Transverse colon (tissue), 4 donors: ENCODE results near the gene PLAC1. TPM values are rescaled to one million over a fixed set of nuclear protein-coding genes. Genes with fewer than 3 reads are reported as not detected.

Source experiments
- DNase-seq: peaks from one replicate; pipeline ENCODE4 v3.0.0-alpha.2; 2019
- H3K27ac ChIP-seq, 4 donors: fragments of 200-600 bp; sonication (generic); 2 replicates each; pipeline ENCODE4 v1.5.1; 2016 to 2018; ENCODE audit warnings: inconsistent platforms in 4 of 4
- H3K27me3 ChIP-seq: fragments of 200-600 bp; sonication (generic); 2 replicates; pipeline ENCODE4 v1.5.1; 2017; ENCODE audit warnings: inconsistent platforms
- H3K36me3 ChIP-seq, 4 donors: fragments of 200-600 bp; sonication (generic); 2 replicates each; pipeline ENCODE4 v1.5.1; 2017 to 2019; ENCODE audit warnings: inconsistent platforms in 4 of 4
- H3K4me1 ChIP-seq, 4 donors: fragments of 200-600 bp; sonication (generic); 2 replicates each; pipeline ENCODE4 v1.5.1; 2017 to 2020; ENCODE audit warnings: inconsistent platforms in 4 of 4
- H3K4me3 ChIP-seq, 4 donors: fragments of 200-600 bp; sonication (generic); 1 replicate in 1 of 4; 2 replicates in 3 of 4; pipeline versions ENCODE4 v1.5.1 to v1.6.1; 2017 to 2019; ENCODE audit warnings: inconsistent platforms in 4 of 4
- H3K9me3 ChIP-seq, 2 donors: fragments of 200-600 bp; sonication (generic); 2 replicates each; pipeline ENCODE4 v1.5.1; 2017 to 2019; ENCODE audit warnings: inconsistent platforms in 2 of 2
- EP300 ChIP-seq: sonication (generic); formaldehyde crosslinking; IDR thresholded peaks from one replicate; pipeline ENCODE4 v1.6.1; 2017; ENCODE audit warnings: antibody characterized with exemption, low read depth
- POLR2A ChIP-seq: fragments of 450-650 bp; IDR thresholded peaks from one replicate; pipeline ENCODE4 v1.6.1; 2016; ENCODE audit warnings: antibody characterized with exemption, mild to moderate bottlenecking, moderate library complexity
- POLR2AphosphoS5 ChIP-seq, 3 donors: sonication (generic); formaldehyde crosslinking; IDR thresholded peaks; one replicate each; pipeline ENCODE4 v1.6.1; 2016; ENCODE audit warnings: antibody characterized with exemption in 3 of 3
- WGBS, 2 donors: methylation state at CpG; one replicate each; pipeline ENCODE4 v1.1.5; 2018; ENCODE audit warnings: low coverage in 1 of 2; 5-methylcytosine and 5-hydroxymethylcytosine counted together
- in situ Hi-C, 4 donors: fragments of 200-750 bp; cut with MboI; loops; one replicate each; pipeline versions ENCODE4 v1.15.0 to v1.15.1; 2017; ENCODE audit warnings: low sequenced_read_pairs in 3 of 4, low pct_ligation_motif_present in 1 of 4, low pct_unique_long_range_greater_than_20kb in 1 of 4
- intact Hi-C: fragments of 100-400 bp; cut with DNase I; formaldehyde crosslinking; loops from one replicate; pipeline ENCODE4 v1.15.1; 2023; ENCODE audit warnings: low total_unique reads
- total RNA-seq, 4 donors: library from RNA; depleted of rRNA; stranded (reverse); fragments of >200 nt; gene quantifications; one replicate each; pipeline ENCODE4 v1.1.0, GENCODE V29; 2016
- TF ChIP-seq, protein P1 (sequence below), 5 experiments: fragments of 200-600 bp in 3 of 5; fragments of 450-650 bp in 2 of 5; sonication (generic) in 3 of 5; IDR thresholded peaks; 1 replicate in 2 of 5; 2 replicates in 3 of 5; pipeline ENCODE4 v1.5.1; 2016 to 2017; ENCODE audit warnings: antibody characterized with exemption in 5 of 5, inconsistent platforms in 3 of 5, mild to moderate bottlenecking in 2 of 5, moderate library complexity in 1 of 5

The PLAC1 gene
- total RNA-seq, 4 donors from 2014 or later, result 0.79 TPM; not detected in 3

DNA sequence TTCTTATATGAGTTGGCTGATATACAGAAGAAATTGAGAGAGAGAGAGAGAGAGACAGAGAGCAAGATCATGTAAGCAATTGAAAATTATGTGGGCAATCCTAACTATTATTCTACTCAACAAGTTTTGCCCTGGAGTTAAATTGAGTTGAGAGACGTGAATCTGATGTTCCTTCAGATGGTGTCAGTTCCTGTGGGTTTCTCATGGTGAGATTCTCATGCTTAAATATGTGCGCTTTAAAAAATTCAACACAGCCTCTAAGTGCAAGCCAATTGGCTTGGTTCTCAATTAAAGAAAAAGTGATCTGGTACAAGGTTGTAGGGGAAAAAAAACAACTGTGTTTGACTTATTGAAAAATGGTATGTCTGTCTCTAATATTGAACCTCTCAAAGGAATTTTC is 35.4 kb upstream of the PLAC1 start:
- in situ Hi-C loops (no loop called here), intact Hi-C loops (no loop called here)
- TF ChIP-seq, protein P1, sequence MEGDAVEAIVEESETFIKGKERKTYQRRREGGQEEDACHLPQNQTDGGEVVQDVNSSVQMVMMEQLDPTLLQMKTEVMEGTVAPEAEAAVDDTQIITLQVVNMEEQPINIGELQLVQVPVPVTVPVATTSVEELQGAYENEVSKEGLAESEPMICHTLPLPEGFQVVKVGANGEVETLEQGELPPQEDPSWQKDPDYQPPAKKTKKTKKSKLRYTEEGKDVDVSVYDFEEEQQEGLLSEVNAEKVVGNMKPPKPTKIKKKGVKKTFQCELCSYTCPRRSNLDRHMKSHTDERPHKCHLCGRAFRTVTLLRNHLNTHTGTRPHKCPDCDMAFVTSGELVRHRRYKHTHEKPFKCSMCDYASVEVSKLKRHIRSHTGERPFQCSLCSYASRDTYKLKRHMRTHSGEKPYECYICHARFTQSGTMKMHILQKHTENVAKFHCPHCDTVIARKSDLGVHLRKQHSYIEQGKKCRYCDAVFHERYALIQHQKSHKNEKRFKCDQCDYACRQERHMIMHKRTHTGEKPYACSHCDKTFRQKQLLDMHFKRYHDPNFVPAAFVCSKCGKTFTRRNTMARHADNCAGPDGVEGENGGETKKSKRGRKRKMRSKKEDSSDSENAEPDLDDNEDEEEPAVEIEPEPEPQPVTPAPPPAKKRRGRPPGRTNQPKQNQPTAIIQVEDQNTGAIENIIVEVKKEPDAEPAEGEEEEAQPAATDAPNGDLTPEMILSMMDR (IDR thresholded peaks at IDR 0.05), result no peak
- TF ChIP-seq POLR2A (no peak), EP300 (no peak), POLR2AphosphoS5 (IDR thresholded peaks at IDR 0.05) (no peak)
- no peaks in the 10 kb centered on the region for H3K36me3 ChIP-seq
- no peaks in the 10 kb centered on the region for H3K27me3 ChIP-seq
- H3K4me3 ChIP-seq, result no peak overlapping the region
- no peak for DNase-seq
- no peaks in the 10 kb centered on the region for H3K4me1 ChIP-seq
- no peaks in the 10 kb centered on the region for H3K9me3 ChIP-seq
- H3K27ac ChIP-seq, result no peak overlapping the region
- WGBS, 2 donors, result 77% methylated on average over 2 of the region's 2 CpGs; no CpG with 5 or more reads in 1 of the 2 donors

DNA sequence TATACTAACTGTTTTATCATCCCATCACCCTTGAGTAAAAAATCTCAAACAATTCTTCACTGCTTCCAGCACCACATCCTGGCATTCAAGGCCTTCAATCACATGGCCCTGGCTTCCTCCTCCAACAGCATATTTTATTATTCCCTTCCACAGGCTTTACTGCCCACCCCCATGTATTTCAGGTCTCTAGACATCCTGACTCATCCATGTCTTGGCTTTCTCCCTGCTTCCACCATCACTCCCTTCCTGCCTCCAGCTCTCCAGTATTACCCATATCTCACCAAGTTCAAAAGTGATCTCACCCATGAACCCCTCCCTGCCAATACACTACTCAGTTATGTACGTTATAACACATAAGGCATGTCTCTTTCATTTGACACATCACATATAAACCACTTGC is 34.7 kb upstream of the PLAC1 start:
- Histone ChIP-seq H3K4me1 (no peaks in the 10 kb centered on the region), H3K4me3 (no peak overlapping the region), H3K27ac (no peak overlapping the region), H3K36me3 (no peaks in the 10 kb centered on the region), H3K9me3 (no peaks in the 10 kb centered on the region), H3K27me3 (no peaks in the 10 kb centered on the region)
- no peak for DNase-seq
- TF ChIP-seq, protein P1 (IDR thresholded peaks at IDR 0.05), result no peak
- TF ChIP-seq EP300 (no peak), POLR2AphosphoS5 (IDR thresholded peaks at IDR 0.05) (no peak), POLR2A (no peak)
- intact Hi-C loops, result no loop called here
- in situ Hi-C loops, result no loop called here
- WGBS, 2 donors, result 79 to 83% methylated on average over 1 of the region's 1 CpG

DNA sequence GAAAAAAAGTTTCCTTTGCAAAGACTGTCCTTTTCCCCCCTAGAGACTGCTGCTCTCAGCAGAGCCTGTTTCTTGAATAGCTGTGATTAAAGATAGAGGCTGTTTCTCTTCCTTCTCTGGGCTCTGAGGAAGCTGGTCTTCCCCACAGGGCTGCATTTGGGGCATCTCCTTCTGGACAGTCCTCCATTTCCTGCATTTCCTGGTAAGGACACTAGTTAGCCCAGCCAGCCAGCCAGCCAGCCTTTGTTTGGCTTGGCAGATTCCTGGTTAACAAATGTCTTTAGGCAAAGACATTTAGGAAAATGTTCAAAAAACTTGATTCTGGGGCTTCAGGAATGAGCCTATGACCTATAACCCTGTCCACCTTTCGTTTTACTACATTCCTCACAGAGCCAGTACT is 34.0 kb upstream of the PLAC1 start:
- in situ Hi-C loops, result no loop called here
- Histone ChIP-seq H3K9me3 (no peaks in the 10 kb centered on the region), H3K27me3 (no peaks in the 10 kb centered on the region), H3K4me3 (no peak overlapping the region), H3K27ac (no peak overlapping the region), H3K4me1 (no peaks in the 10 kb centered on the region), H3K36me3 (no peaks in the 10 kb centered on the region)
- 42% methylated on average over 1 of the region's 1 CpG; no CpG with 5 or more reads in 1 of the 2 donors for WGBS, 2 donors
- intact Hi-C loops, result no loop called here
- TF ChIP-seq, protein P1 (IDR thresholded peaks at IDR 0.05), result no peak
- TF ChIP-seq POLR2A, result no peak
- no peak for TF ChIP-seq POLR2AphosphoS5 (IDR thresholded peaks at IDR 0.05)
- TF ChIP-seq EP300, result no peak
- no peak for DNase-seq

DNA sequence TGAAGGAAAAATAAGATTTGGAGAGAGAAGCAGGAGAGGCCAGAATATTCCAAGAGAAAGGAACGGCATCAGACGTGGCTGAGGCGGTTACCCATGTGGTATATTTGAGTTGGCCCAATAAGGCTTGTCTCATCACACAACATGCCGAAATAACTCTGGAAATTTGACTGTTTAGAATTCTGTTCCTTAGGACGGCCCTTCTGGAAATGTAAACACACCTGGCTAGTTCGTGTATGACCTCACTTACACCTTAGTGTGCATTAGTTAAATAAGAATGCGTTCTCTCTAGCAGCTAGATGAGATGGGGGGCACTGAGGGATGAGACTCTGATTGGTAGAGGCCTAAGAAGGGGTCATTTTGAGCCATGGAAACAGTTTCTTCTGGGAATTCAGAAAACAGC is 33.2 kb upstream of the PLAC1 start:
- Histone ChIP-seq H3K4me1 (no peaks in the 10 kb centered on the region), H3K27ac (no peak overlapping the region), H3K4me3 (no peak overlapping the region), H3K36me3 (no peaks in the 10 kb centered on the region), H3K9me3 (no peaks in the 10 kb centered on the region), H3K27me3 (no peaks in the 10 kb centered on the region)
- 73% methylated on average over 7 of the region's 7 CpGs; no CpG with 5 or more reads in 1 of the 2 donors for WGBS, 2 donors
- no peak for DNase-seq
- intact Hi-C loops (no loop called here), in situ Hi-C loops (no loop called here)
- TF ChIP-seq EP300 (no peak), POLR2A (no peak), POLR2AphosphoS5 (IDR thresholded peaks at IDR 0.05) (no peak)
- TF ChIP-seq, protein P1 (IDR thresholded peaks at IDR 0.05), result no peak
